GM23248 (cell line): ENCODE data around the gene CCDC8. TPM values are rescaled to one million over a fixed set of nuclear protein-coding genes. Genes with fewer than 3 reads are reported as not detected.

Source experiments
- DNase-seq: peaks from one replicate; pipeline ENCODE4 v3.0.0-alpha.2; 2015
- H2AFZ ChIP-seq: fragments of 200-600 bp; sonication (generic); 2 replicates; pipeline ENCODE4 v1.6.1; 2016; ENCODE audit warnings: antibody characterized with exemption
- H3F3A ChIP-seq: fragments of 200-600 bp; sonication (generic); 2 replicates; pipeline ENCODE4 v1.6.1; 2016; ENCODE audit warnings: mild to moderate bottlenecking, antibody characterized with exemption, mixed run types; ENCODE audit not compliant: insufficient read depth
- H3K27ac ChIP-seq: fragments of 200-600 bp; sonication (generic); 2 replicates; pipeline ENCODE4 v1.5.1; 2016; ENCODE audit warnings: mild to moderate bottlenecking
- H3K27me3 ChIP-seq: fragments of 200-600 bp; sonication (generic); replicated peaks from 2 replicates; pipeline ENCODE4 v1.6.1; 2016; ENCODE audit warnings: mild to moderate bottlenecking; ENCODE audit not compliant: insufficient read depth
- H3K36me3 ChIP-seq: fragments of 200-600 bp; sonication (generic); 2 replicates; pipeline ENCODE4 v1.6.1; 2016; ENCODE audit warnings: low read depth, mild to moderate bottlenecking
- H3K4me1 ChIP-seq: fragments of 200-600 bp; sonication (generic); 2 replicates; pipeline ENCODE4 v1.6.1; 2016; ENCODE audit warnings: mild to moderate bottlenecking; ENCODE audit not compliant: insufficient read depth
- H3K4me2 ChIP-seq: fragments of 200-600 bp; sonication (generic); one replicate; pipeline ENCODE4 v1.6.1; 2016; ENCODE audit warnings: mild to moderate bottlenecking; ENCODE audit not compliant: unreplicated experiment
- H3K4me3 ChIP-seq: fragments of 200-600 bp; sonication (generic); 2 replicates; pipeline ENCODE4 v1.5.1; 2016; ENCODE audit warnings: mild to moderate bottlenecking
- H3K79me2 ChIP-seq: fragments of 200-600 bp; sonication (generic); 2 replicates; pipeline ENCODE4 v1.6.1; 2016; ENCODE audit warnings: mild to moderate bottlenecking; ENCODE audit not compliant: insufficient read depth
- H3K9ac ChIP-seq: fragments of 200-600 bp; sonication (generic); 2 replicates; pipeline ENCODE4 v1.6.1; 2016; ENCODE audit warnings: mild to moderate bottlenecking
- H3K9me2 ChIP-seq: fragments of 200-600 bp; sonication (generic); 2 replicates; pipeline ENCODE4 v1.6.1; 2016; ENCODE audit warnings: mixed run types, mild to moderate bottlenecking, moderate library complexity; ENCODE audit not compliant: insufficient read depth
- H3K9me3 ChIP-seq: fragments of 200-600 bp; sonication (generic); one replicate; pipeline ENCODE4 v1.6.1; 2017; ENCODE audit warnings: low read depth
- H4K20me1 ChIP-seq: fragments of 200-600 bp; sonication (generic); 2 replicates; pipeline ENCODE4 v1.6.0; 2016; ENCODE audit not compliant: insufficient read depth
- EZH2 ChIP-seq: fragments of 200-600 bp; sonication (generic); IDR thresholded peaks from 2 replicates; pipeline ENCODE4 v1.6.1; 2018; ENCODE audit warnings: antibody characterized with exemption, mild to moderate bottlenecking; ENCODE audit not compliant: insufficient read depth, poor library complexity, severe bottlenecking
- EZH2phosphoT487 ChIP-seq: fragments of 200-600 bp; sonication (generic); IDR thresholded peaks from 2 replicates; pipeline ENCODE4 v1.6.1; 2018; ENCODE audit warnings: antibody characterized with exemption, moderate library complexity, mild to moderate bottlenecking, low read depth; ENCODE audit not compliant: insufficient read depth
- WGBS, 2 experiments: methylation state at CpG; one replicate each; pipeline ENCODE4 v1.1.6; 2015 to 2017; ENCODE audit warnings: low lambda C conversion rate in 2 of 2, low coverage in 1 of 2; ENCODE audit errors: missing lambda C conversion rate in 2 of 2; 5-methylcytosine and 5-hydroxymethylcytosine counted together
- in situ Hi-C: fragments of 300-500 bp; cut with MboI; formaldehyde crosslinking; loops from 2 replicates; pipeline ENCODE4 v1.15.0; 2020
- polyA plus RNA-seq: library from polyadenylated mRNA; unstranded; fragments of >200 nt; fragmentation: Nextera tagmentation; extraction: Ambion mirVana; gene quantifications from 2 replicates; pipeline ENCODE4 v1.2.1, GENCODE V29; 2016
- total RNA-seq: library from RNA; depleted of rRNA; stranded (reverse); fragments of >200 nt; shearing (Covaris generic); gene quantifications from 2 replicates; pipeline ENCODE4 v1.2.3, GENCODE V29; 2014

CCDC8 gene
- total and polyA plus RNA-seq, 2 experiments from 2014 or later: 6.0 to 10.1 TPM

DNA sequence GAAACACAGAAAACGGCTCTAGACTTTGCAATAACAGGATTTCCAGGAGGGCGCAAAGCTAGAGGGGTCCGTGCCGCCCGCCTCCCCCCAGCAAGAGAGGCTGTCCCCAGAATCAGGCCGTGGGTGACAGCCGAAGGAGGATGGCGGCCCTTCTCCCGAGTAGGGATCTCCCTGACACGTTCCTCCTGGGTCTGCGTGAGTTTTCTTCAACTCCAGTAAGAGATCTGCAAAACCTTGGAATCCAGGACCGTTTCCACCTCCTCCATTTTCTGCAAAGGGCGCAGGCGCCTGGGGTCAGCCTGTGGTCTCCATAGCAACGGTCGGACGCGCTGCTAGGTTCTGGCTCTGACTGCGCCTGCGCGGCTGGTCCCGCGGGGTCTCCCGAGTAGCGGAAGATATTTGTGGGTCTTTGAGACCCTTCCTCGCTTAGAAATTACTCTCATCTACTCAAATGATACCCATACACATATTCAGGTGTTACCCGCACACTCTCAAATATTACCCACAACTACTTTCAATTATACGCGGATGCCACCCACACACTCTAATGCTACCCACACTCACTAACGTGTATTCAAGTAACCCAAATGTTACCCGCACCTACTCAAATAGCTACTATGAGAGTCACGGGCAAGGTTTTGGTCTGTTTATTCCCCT is 13.3 kb upstream of the CCDC8 start:
- in situ Hi-C loops: no loop called here
- Histone ChIP-seq H2AFZ (peak overlapping the region; percentile 100), H3K36me3 (no peaks in the 10 kb centered on the region), H3K9ac (peak overlapping the region; percentile 67), H3F3A (no peaks in the 10 kb centered on the region), H3K4me3 (peak overlapping the region; percentile 78), H3K9me2 (no peaks in the 10 kb centered on the region), H3K4me2 (peak overlapping the region; percentile 97), H3K4me1 (peaks cover 11% of the 10 kb centered on the region; the same call in 1 of the 2 replicates), H4K20me1 (no peaks in the 10 kb centered on the region), H3K79me2 (no peaks in the 10 kb centered on the region), H3K9me3 (no peaks in the 10 kb centered on the region), H3K27ac (no peak overlapping the region), H3K27me3 (no peaks in the 10 kb centered on the region; the same call in 1 of the 2 replicates)
- peak; percentile 89 for DNase-seq
- TF ChIP-seq EZH2: no peak
- TF ChIP-seq EZH2phosphoT487: no peak
- WGBS, 2 experiments: 8 to 12% methylated on average over 31 to 32 of the region's 32 CpGs

DNA sequence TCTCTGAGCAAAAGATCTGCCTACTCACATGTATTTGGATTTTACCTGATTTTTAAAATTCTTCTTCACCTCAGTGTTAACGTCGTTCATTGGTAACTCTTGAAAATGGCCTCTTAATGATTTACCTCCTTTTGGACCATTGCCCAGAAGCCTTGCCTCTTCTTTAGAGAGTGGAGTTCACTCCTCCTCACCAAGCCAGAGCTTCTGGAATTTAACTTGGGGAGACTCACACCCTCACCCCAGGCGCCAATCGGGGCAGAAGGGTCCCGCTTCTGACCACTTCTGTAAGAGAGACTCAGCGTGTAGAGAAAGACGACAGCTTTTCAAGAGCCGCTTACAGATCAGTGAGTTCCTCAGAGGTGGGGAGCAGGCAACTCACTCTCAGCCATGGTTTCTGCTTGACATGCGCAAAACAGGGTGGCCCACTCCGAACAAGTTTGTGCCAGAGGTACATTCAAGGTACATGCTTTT is 12.7 kb upstream of the CCDC8 start:
- peak; percentile 51 for DNase-seq
- H3K4me3 ChIP-seq: peak overlapping the region; percentile 78
- peak overlapping the region; percentile 67 for H3K9ac ChIP-seq
- no peak for TF ChIP-seq EZH2
- TF ChIP-seq EZH2phosphoT487: no peak
- no peaks in the 10 kb centered on the region for H3K79me2 ChIP-seq
- no peaks in the 10 kb centered on the region for H3F3A ChIP-seq
- no peaks in the 10 kb centered on the region for H4K20me1 ChIP-seq
- H3K27ac ChIP-seq: no peak overlapping the region
- no peaks in the 10 kb centered on the region; the same call in 1 of the 2 replicates for H3K27me3 ChIP-seq
- no peaks in the 10 kb centered on the region for H3K9me3 ChIP-seq
- WGBS, 2 experiments: 3% methylated on average over 10 of the region's 10 CpGs
- in situ Hi-C loops: no loop called here
- no peaks in the 10 kb centered on the region for H3K36me3 ChIP-seq
- H3K9me2 ChIP-seq: no peaks in the 10 kb centered on the region
- peak overlapping the region; percentile 97 for H3K4me2 ChIP-seq
- H3K4me1 ChIP-seq: peaks cover 11% of the 10 kb centered on the region; the same call in 1 of the 2 replicates
- H2AFZ ChIP-seq: peak overlapping the region; percentile 100

DNA sequence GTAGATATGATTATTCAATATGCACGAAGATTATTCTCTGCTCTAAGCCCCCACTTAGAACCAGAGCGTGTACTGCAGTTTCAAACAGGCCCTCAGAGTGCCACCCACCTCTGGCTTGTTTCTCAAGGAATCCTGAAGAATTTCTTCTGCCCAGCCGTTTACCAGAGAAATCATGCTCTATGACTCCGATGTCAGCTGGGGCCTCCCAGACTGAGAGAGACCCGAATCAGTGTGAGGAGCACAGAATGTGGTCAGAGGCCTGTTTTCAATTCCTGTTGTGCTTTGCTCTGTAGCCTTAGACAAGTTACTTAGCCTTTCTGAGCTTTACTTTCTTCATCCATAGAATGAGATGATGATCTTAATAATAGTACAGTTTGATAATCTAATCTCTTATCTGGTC is 9.8 kb upstream of the CCDC8 start:
- 0 out of 2 replicates have a peak, but pooled peaks cover 11% of the 10 kb centered on the region for H3K4me1 ChIP-seq
- no peak overlapping the region for H3K4me2 ChIP-seq
- no peak overlapping the region for H3K9ac ChIP-seq
- no peak for TF ChIP-seq EZH2
- no peak for TF ChIP-seq EZH2phosphoT487
- no peaks in the 10 kb centered on the region for H3K79me2 ChIP-seq
- no peak for DNase-seq
- H3K9me2 ChIP-seq: no peaks in the 10 kb centered on the region
- no peaks in the 10 kb centered on the region for H3K9me3 ChIP-seq
- in situ Hi-C loops: no loop called here
- no peaks in the 10 kb centered on the region for H3K36me3 ChIP-seq
- H2AFZ ChIP-seq: no peak overlapping the region
- 56 to 58% methylated on average over 5 of the region's 5 CpGs for WGBS, 2 experiments
- no peak overlapping the region for H3K27ac ChIP-seq
- H3F3A ChIP-seq: no peaks in the 10 kb centered on the region
- no peaks in the 10 kb centered on the region for H4K20me1 ChIP-seq
- H3K4me3 ChIP-seq: no peak overlapping the region
- no peaks in the 10 kb centered on the region for H3K27me3 ChIP-seq

DNA sequence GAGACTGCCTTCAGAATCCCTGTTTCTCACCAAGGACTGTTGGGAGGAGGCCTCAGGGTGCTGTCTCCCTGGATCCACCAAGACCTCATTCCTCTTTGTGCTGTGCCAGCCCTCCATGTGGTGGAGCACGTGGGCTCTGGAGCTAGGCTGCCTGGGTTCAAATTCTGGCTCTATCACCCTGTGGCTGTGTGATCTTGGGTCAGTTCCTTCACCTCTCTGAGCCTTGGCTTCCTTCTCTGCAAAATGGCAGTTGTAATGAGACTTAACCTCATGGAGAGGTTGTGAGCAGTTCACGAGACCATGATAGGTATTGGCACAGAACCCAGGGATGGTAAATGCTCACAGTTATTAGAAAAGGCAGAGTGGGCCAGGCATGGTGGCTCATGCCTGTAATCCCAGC is 9.0 kb upstream of the CCDC8 start:
- no peak for TF ChIP-seq EZH2
- no peak for TF ChIP-seq EZH2phosphoT487
- in situ Hi-C loops: no loop called here
- 22 to 36% methylated on average over 2 of the region's 2 CpGs for WGBS, 2 experiments

More for the DNA sequence above, 9.0 kb upstream of the CCDC8 start:
- Histone ChIP-seq H3K9me3 (no peaks in the 10 kb centered on the region), H3K27ac (no peak overlapping the region), H3K9me2 (no peaks in the 10 kb centered on the region), H3K4me3 (no peak overlapping the region), H4K20me1 (no peaks in the 10 kb centered on the region), H3K4me1 (0 out of 2 replicates have a peak, but pooled peaks cover 11% of the 10 kb centered on the region), H2AFZ (no peak overlapping the region), H3K9ac (no peak overlapping the region), H3K27me3 (no peaks in the 10 kb centered on the region), H3F3A (no peaks in the 10 kb centered on the region), H3K36me3 (no peaks in the 10 kb centered on the region), H3K4me2 (no peak overlapping the region), H3K79me2 (no peaks in the 10 kb centered on the region)
- no peak for DNase-seq
